GM19324 (cell line): ENCODE measurements around the gene DLAT.
"Not testable (repeated sequence)": the region's sequence is repeated elsewhere in the genome, so short reads cannot be mapped to it uniquely, and the experiment has no call there.

ENCODE experiments used
- ATAC-seq: cut with Tn5 transposase; IDR thresholded peaks from one replicate; pipeline ENCODE4 v1.9.1; 2021; ENCODE audit warnings: mild to moderate bottlenecking, moderate library complexity; ENCODE audit not compliant: unreplicated experiment, low FRiP score

The DLAT gene

GRCh38 chr11:112004389-112004788 is 20.8 kb upstream of the DLAT start:
- ATAC-seq, result peak; percentile 87

GRCh38 chr11:112005422-112006094 is 19.6 kb upstream of the DLAT start:
- no peak for ATAC-seq

DNA sequence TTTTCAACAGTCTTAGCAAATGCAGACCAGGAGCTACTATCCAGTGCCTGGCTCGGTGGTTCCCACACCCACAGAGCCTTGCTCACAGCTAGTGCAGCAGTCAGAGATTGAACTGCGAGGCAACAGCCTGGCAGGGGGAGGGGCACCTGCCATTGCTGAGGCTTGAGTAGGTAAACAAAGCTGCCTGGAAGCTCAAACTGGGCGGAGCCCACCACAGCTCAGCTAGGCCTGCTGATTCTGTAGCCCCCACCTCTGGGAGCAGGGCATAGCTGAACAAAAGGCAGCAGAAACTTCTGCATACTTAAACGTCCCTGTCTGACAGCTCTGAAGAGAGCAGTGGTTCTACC is 19.1 kb upstream of the DLAT start:
- ATAC-seq, result not testable (repeated sequence)

DNA sequence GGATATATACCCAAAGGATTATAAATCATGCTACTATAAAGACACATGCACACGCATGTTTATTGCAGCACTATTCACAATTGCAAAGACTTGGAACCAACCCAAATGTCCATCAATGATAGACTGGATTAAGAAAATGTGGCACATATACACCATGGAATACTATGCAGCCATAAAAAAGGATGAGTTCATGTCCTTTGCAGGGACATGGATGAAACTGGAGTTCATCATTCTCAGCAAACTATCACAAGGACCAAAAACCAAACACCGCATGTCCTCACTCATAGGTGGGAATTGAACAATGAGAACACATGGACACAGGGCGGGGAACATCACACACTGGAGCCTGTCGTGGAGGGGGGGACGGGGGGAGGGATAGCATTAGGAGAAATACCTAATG is 13.8 kb upstream of the DLAT start:
- not testable (repeated sequence) for ATAC-seq

GRCh38 chr11:112012874-112013273 is 12.3 kb upstream of the DLAT start:
- ATAC-seq, result no peak

- no peak for ATAC-seq
These were observed 11.6 kb upstream of the DLAT start for GRCh38 chr11:112013497-112014164.

DNA sequence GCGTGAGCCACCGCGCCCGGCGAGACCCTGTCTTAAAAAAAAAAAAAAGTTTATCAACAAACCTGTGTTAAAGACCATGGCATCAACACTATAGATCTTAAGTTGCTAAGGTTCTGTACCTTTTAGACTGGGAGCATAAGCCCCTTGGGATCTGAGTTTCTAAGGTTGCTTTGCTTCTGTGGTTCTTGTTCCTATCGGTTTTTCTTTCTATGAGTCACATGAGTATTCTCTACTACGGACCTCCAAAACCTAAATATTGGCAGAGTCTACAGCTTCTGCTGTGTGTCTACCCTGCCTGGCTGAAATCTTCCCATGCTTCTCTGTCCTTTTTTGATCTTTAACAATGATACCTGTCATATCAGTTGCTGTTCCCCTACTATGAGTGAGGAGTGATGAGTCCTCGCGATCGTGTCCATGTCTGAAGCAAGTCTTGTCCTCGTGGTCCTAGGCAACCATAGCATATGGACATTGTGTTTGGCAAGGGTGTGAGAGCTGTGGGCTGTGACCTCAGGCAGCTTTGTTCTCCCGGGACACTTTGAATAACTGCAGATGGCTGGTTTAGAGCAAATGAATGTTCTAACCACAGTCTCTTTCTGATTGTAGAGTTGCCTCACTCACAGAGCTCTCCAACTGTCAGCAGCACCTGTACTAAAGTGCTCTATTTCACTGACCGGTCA is 9.0 kb upstream of the DLAT start:
- peak; percentile 81 for ATAC-seq

- ATAC-seq, result peak; percentile 42
These were observed 8.3 kb upstream of the DLAT start for GRCh38 chr11:112016765-112017376.

DNA sequence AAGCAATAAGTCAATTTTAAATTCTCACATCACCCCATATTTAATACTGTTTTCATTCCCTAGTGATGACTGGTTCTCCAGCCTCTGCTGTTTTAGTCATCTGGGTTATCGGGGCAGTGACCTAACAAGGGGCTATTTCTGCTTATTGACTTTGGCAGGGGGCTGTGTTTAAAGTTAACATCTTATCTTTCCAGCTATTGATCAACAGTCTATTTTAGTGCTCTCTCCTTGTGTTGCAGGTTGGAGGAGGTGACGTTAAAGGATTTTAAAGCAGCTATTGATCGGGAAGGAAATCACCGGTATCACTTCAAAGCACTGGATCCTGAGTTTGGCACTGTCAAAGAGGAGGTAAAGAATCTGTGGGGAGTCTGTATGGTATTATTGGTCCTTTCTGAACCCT is 7.7 kb upstream of the DLAT start:
- ATAC-seq, result no peak

GRCh38 chr11:112019066-112019465 is 6.1 kb upstream of the DLAT start:
- ATAC-seq, result no peak

GRCh38 chr11:112023104-112023503 is 2.1 kb upstream of the DLAT start:
- ATAC-seq, result no peak

GRCh38 chr11:112024178-112024772 is 933 bp upstream of the DLAT start:
- no peak for ATAC-seq

DNA sequence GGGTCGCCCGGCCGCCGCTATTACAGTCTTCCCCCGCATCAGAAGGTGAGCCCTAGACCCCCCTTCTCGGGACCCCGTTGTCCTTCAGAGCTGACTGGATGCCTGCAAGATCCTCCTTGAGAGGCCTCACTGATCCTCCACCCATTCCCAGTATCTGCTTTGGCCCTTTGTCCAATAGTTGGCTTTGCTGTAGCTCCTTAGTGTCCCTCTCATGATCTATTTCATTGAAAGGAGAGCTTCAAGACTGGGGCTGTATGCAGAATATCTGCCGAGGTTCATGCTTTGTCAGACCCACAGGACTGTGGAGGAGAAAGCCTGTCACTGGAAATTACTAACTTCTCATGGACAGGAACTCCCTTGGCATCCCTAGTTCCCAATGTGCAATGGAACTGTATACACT is 499 bp downstream of the DLAT start:
- ATAC-seq, result peak; percentile 14

GRCh38 chr11:112026784-112027410 is 1.7 kb downstream of the DLAT start:
- not testable (repeated sequence) for ATAC-seq

DNA sequence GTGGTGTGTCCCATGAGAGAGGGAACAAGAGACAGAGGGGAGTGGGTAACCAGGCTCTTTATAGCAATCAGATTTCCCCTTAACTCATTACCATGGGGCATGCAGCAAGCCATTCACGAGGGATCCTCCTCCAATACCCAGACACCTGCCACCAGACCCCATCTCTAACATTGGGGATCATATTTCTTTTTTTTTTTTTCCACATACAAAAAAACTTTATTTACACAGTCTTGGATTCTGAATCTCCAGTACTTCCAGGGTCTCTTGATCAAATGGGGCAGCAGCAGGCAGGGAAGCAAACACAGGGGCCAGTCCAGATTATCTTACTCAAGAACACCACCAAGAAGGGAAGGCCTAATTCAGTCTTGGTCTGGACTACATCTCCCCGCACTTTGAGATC is 4.3 kb downstream of the DLAT start:
- ATAC-seq, result no peak

- ATAC-seq, result no peak
These were observed 8.7 kb downstream of the DLAT start for GRCh38 chr11:112033902-112034301.

DNA sequence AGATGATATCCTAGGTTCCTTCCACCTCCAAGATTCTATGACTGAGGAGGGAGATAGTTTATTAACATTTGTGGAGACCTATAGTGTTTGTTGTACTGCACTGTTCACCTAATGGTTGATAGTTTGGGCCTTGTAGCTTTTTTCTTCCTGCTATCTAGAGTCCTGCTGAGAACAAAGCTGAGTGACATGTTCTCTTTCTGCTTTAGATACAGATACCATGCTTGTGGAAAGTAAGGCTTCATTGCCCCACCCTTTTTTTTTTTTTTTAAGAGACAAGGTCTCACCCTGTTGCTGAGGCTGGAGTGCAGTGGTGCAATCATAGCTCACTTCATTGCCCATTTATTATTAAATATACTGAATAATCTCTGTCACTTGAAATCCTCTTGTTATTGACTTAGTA is 12.3 kb downstream of the DLAT start:
- ATAC-seq, result no peak

GRCh38 chr11:112042161-112042960 is 17.2 kb downstream of the DLAT start:
- ATAC-seq, result no peak

GRCh38 chr11:112042961-112043304 is 17.7 kb downstream of the DLAT start:
- no peak for ATAC-seq

DNA sequence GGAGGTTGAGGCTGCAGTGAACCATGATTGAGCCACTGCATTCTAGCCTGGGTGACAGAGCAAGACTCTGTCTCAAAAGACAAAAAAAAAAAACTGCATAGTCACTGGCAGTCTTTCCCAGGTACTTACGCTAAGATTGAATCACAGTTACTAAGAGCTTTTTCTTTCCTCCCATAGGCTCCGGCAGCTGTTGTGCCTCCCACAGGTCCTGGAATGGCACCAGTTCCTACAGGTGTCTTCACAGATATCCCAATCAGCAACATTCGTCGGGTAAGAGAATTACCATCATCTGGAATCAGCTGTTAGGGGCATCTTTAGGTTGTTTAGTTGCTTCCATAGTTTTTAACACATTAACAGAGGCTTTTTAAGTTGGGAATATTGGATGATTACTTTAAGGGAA is 19.8 kb downstream of the DLAT start:
- no peak for ATAC-seq
